Sigmoid colon (tissue), 4 donors: ENCODE data around the gene C1orf210.

Experiments
- EP300 ChIP-seq, 4 donors: sonication (generic); formaldehyde crosslinking; IDR thresholded peaks; one replicate each; pipeline ENCODE4 v1.6.1; 2017; ENCODE audit warnings: antibody characterized with exemption in 4 of 4
- POLR2A ChIP-seq, 2 donors: fragments of 450-650 bp; IDR thresholded peaks; one replicate each; pipeline ENCODE4 v1.6.1; 2016; ENCODE audit warnings: antibody characterized with exemption in 2 of 2, mild to moderate bottlenecking in 2 of 2, moderate library complexity in 2 of 2
- POLR2AphosphoS5 ChIP-seq, 4 donors: sonication (generic); formaldehyde crosslinking; IDR thresholded peaks; one replicate each; pipeline ENCODE4 v1.6.1; 2017; ENCODE audit warnings: antibody characterized with exemption in 4 of 4
- TF ChIP-seq, protein P1 (sequence below), 4 experiments: fragments of 450-650 bp in 3 of 4; fragments of 200-600 bp in 1 of 4; IDR thresholded peaks; one replicate each; pipeline ENCODE4 v1.5.1; 2016 to 2019; ENCODE audit warnings: antibody characterized with exemption in 4 of 4, mild to moderate bottlenecking in 3 of 4, moderate library complexity in 2 of 4

DNA sequence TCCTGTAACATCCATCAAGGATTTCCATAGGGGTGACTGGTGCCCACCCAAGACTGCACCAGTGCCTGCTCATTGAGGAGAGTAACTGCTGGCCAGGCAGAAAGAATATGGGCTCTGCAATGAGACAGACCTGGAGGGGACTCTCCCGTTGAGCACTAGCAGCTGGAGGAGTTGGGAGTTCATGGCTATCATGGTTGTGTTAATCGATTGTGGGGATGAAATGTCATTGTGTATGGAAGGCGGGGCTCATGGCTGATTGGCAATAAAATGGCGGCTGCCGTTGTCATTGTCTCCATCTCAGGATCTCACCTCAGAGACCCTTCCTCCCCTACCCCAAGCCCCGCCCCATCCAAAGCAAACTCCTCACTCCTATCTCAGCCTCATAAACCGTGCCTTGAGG lies 11.7 kb downstream of the C1orf210 start:
- TF ChIP-seq POLR2A (IDR thresholded peaks at IDR 0.05) (no peak), POLR2AphosphoS5 (IDR thresholded peaks at IDR 0.05) (no peak), EP300 (IDR thresholded peaks at IDR 0.05) (no peak)
- TF ChIP-seq, protein P1, sequence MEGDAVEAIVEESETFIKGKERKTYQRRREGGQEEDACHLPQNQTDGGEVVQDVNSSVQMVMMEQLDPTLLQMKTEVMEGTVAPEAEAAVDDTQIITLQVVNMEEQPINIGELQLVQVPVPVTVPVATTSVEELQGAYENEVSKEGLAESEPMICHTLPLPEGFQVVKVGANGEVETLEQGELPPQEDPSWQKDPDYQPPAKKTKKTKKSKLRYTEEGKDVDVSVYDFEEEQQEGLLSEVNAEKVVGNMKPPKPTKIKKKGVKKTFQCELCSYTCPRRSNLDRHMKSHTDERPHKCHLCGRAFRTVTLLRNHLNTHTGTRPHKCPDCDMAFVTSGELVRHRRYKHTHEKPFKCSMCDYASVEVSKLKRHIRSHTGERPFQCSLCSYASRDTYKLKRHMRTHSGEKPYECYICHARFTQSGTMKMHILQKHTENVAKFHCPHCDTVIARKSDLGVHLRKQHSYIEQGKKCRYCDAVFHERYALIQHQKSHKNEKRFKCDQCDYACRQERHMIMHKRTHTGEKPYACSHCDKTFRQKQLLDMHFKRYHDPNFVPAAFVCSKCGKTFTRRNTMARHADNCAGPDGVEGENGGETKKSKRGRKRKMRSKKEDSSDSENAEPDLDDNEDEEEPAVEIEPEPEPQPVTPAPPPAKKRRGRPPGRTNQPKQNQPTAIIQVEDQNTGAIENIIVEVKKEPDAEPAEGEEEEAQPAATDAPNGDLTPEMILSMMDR (IDR thresholded peaks at IDR 0.05) = no peak
